Activated CD4-positive, alpha-beta T cell treated with anti-CD3 and anti-CD28 coated beads, Interleukin-2, amount 10 ng/mL, durations not matched to agents 24 days and 14 days (primary cell): ENCODE measurements around the gene GLB1L. TPM values are rescaled to one million over a fixed set of nuclear protein-coding genes. Genes with fewer than 3 reads are reported as not detected.

ENCODE experiments used
- DNase-seq: peaks from one replicate; pipeline ENCODE4 v3.0.0; 2022
- H3K27ac Mint-ChIP-seq: one replicate; pipeline ENCODE4 v1.8.0; 2022; ENCODE audit warnings: mild to moderate bottlenecking, mixed read lengths
- H3K27me3 Mint-ChIP-seq: one replicate; pipeline ENCODE4 v1.8.0; 2022; ENCODE audit warnings: mixed read lengths
- H3K36me3 Mint-ChIP-seq: one replicate; pipeline ENCODE4 v1.8.0; 2022; ENCODE audit warnings: low read depth, mild to moderate bottlenecking, mixed read lengths
- H3K4me1 Mint-ChIP-seq: one replicate; pipeline ENCODE4 v1.8.0; 2021; ENCODE audit warnings: mixed read lengths
- H3K4me3 Mint-ChIP-seq: one replicate; pipeline ENCODE4 v1.8.0; 2022; ENCODE audit warnings: mild to moderate bottlenecking, moderate library complexity, mixed read lengths
- H3K9me3 Mint-ChIP-seq: one replicate; pipeline ENCODE4 v1.8.0; 2021; ENCODE audit warnings: mixed read lengths
- intact Hi-C: fragments of 100-400 bp; cut with micrococcal nuclease; formaldehyde crosslinking; loops from one replicate; pipeline ENCODE4 v1.15.1; 2023
- total RNA-seq: library from RNA; stranded (reverse); gene quantifications from 2 replicates; pipeline ENCODE4 v1.2.3, GENCODE V29; 2022

Gene GLB1L
- total RNA-seq, 1 donor from 2014 or later, result 4.9 TPM

DNA sequence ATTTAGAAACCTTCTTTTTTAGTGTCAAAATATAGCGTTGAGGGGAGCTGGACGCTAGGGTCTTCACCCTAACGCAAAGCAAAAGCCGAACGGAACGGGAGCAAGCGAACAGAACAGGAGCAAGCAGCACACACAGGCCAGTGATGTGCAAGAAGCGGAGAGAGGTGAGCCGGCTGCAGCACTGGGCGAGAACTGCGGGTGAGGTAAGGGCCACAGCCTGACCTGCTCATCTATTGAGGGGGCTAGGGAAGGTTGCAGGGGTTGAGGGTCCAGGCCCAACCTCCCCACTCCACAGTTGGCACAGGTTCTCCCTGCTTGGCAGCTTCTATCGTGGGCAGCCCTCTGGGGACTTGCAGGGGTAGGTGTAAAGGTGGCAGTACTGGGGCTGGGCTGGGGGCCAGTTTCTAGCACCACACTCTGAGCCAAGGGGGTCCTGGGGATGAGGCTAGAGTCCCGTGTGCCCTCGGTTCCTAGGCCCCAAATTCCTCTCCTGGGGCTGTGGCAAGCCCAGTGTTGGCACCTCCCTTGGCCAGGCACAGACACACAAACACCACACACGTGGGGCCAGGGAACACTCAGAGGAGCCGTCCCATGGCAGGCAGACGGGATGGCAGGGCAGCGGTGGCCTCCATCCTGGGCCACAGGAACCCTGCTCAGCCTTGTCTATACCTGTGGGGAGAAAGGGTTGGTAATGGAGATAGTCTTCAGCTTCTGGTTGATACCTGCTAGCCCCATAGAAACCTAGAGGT is 25.3 kb downstream of the GLB1L start:
- H3K27ac Mint-ChIP-seq, result peak overlapping the region; percentile 56
- H3K36me3 Mint-ChIP-seq, result peaks cover 58% of the 10 kb centered on the region
- H3K27me3 Mint-ChIP-seq, result no peaks in the 10 kb centered on the region
- no peak overlapping the region for H3K4me3 Mint-ChIP-seq
- H3K9me3 Mint-ChIP-seq, result no peaks in the 10 kb centered on the region
- peaks cover 19% of the 10 kb centered on the region for H3K4me1 Mint-ChIP-seq
- intact Hi-C loops, result loop anchor here (1.0 to 2.0 kb wide), 5 partner anchors 14 to 75 kb away; partner anchors contain the start of genes DNAJB2, GLB1L, STK16 and ZFAND2B
- DNase-seq, result peak; percentile 57

DNA sequence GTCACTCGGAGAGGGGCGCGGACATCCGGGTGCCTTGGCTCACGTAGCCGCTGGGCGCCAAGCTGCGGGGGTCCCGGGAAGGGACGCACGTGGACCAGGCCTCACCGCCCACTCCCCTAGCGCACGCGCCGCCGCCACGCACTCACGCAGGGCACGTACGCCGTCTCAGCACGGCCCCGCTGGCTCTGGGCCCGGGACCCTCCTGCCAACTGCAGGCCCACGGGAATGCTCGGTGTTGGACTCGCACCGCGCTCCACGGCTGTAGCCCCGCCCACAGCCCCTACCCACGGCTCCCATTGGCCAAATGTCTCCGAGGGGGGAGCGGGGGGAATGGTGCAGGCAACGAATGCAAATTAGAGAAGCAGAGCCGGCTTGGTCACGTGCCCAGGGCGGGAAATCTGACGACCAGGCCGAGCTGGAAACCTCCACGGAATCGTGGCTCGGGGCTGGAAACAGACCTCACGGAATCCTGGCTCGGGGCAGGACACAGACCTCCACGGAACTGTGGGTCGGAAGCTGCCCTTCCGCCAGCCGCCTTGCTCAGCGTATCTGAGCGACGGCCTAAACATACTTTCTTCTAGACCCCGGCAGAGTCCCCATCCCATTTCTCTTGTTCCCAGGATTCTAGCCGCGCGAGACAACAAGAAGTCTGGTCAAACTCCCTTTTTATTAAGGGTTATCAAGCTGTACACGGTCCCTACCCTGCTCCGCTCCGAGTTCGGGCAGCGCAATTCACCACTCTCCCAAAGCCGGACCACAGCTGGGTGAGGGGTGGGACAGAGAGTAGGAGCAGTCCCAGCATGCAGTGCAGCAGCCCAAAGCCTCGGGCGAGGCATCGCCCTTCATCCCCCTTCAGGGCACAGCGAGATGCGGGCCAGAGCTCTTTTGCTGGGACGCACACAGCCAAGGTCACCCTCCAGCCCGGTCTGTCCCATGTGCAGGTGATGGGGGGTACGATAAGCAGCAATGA is 26.2 kb downstream of the GLB1L start, which contains the start of gene ABCB6:
ABCB6 (minus strand) TSS at position 227 of the 970 bp plus-strand sequence. CDS start 285 bp downstream, outside the sequence.
- H3K27ac Mint-ChIP-seq, result peak within 1 kb of the TSS; percentile 81
- peaks cover 24% of the 10 kb centered on the region for H3K4me1 Mint-ChIP-seq
- peaks cover 59% of the 10 kb centered on the region for H3K36me3 Mint-ChIP-seq
- intact Hi-C loops, result loop anchor here (1.0 to 2.0 kb wide), 7 partner anchors 10 to 76 kb away; partner anchors contain the start of genes ANKZF1, ATG9A, DNAJB2 and GLB1L
- H3K4me3 Mint-ChIP-seq, result peak within 1 kb of the TSS; percentile 91
- DNase-seq, result peak; percentile 96
- H3K27me3 Mint-ChIP-seq, result no peaks in the 10 kb centered on the region
- H3K9me3 Mint-ChIP-seq, result no peaks in the 10 kb centered on the region

DNA sequence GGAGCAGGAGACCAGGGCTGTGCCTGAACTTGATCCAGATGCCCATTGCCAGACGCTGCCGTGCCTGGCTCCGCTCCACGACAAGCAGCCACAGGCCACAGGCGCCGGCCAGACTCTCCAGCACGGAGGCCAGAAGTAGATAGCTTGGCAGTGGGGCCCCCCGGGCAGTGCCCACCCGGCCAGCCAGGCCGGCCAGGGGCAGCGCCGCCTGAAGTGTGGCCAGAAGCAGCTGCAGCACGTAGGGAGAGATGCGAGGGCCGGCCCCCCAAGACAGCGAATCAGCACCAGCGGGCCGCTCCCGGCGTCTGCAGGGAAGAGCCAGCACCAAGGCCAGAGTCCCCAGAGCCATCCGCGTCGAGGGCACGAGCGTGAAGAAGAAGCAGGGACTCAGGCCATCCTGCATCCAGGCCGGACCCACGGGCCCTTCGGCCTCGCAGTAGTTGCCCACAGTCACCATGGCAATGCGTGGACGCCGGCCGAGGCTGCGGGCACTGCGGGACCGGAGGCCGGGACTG is 27.0 kb downstream of the GLB1L start:
- H3K9me3 Mint-ChIP-seq, result no peaks in the 10 kb centered on the region
- no peaks in the 10 kb centered on the region for H3K27me3 Mint-ChIP-seq
- H3K4me1 Mint-ChIP-seq, result peaks cover 26% of the 10 kb centered on the region
- DNase-seq, result no peak
- peak overlapping the region; percentile 91 for H3K4me3 Mint-ChIP-seq
- peaks cover 58% of the 10 kb centered on the region for H3K36me3 Mint-ChIP-seq
- H3K27ac Mint-ChIP-seq, result peak overlapping the region; percentile 81
- intact Hi-C loops, result loop anchor here (1.0 to 2.0 kb wide), 4 partner anchors 11 to 77 kb away; partner anchors contain the start of genes ANKZF1, ATG9A, DNAJB2 and NHEJ1

DNA sequence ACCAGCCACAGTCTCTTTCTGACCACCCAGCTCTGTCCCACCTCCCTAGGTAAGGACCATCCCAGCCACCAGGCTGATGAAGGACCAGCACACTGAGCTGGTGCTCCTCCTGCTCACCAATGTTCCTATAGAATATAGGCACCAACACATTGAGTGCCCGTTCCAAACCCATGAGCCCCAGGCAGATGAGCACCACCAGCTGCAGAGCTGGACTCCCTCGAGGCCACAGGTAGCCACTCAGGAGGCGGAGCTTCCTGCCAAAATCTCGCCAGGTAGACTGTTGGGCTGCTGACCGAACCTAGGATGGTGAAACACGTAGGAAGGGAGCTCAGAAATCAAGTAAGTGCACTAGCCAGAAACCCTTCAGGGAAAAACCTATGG is 28.7 kb downstream of the GLB1L start:
- Mint-ChIP-seq H3K9me3 (no peaks in the 10 kb centered on the region), H3K4me3 (peak overlapping the region; percentile 34), H3K27ac (no peak overlapping the region), H3K27me3 (no peaks in the 10 kb centered on the region), H3K36me3 (peaks cover 52% of the 10 kb centered on the region), H3K4me1 (peaks cover 28% of the 10 kb centered on the region)
- intact Hi-C loops, result no loop called here
- DNase-seq, result no peak

DNA sequence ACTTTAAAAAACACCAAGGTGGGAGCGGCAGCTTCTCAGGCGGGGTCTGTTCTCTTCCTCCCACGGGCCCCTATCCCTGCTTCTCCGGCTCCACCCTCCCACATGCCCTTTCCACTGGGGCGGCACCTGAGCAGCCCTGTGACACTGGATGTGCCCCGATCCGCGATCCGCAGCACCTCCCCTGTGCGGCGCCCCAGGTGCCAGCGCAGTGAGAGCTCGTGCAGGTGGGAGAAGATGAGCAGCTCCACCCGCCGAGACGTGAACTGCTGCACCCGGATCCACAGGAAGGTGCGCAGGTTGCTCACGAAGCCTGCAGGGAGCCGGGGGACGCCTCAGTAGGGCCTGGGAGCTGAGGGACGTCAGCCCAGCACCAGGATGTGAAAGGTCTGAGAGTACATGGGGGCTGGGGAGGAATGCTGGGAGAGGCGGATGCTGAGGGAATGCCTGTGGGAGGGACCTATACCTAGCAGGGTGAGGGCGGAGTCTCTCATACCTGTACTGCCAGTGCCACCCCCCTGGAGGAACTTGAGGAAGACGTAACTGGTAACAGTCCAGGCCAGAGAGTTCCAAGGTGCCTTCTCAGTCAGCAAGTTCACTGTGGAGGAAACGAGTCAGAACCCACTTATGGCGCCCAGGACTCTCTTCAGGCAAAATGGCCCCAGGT is 29.2 kb downstream of the GLB1L start:
- intact Hi-C loops, result no loop called here
- peaks cover 32% of the 10 kb centered on the region for H3K4me1 Mint-ChIP-seq
- no peak for DNase-seq
- no peak overlapping the region for H3K4me3 Mint-ChIP-seq
- no peaks in the 10 kb centered on the region for H3K9me3 Mint-ChIP-seq
- H3K36me3 Mint-ChIP-seq, result peaks cover 48% of the 10 kb centered on the region
- no peak overlapping the region for H3K27ac Mint-ChIP-seq
- no peaks in the 10 kb centered on the region for H3K27me3 Mint-ChIP-seq

DNA sequence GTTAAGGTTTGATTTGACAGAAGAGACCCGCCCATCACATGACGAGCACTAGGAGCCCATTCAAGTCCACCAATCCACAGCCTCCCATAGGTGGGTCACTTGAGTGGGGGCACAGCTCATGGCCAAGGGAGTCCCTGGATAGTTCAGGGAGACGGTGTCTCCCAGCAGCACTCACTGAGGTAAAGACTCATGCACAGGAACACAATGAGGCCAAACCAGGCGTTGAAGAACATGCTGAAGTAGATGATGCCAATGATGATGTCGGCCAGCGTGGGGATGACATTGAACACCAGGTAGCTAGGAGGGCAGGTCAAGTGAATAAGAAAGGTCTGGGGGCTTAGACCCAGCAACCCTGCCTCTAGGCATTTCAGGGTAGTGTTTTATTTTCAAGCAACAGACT is 30.5 kb downstream of the GLB1L start:
- Mint-ChIP-seq H3K27ac (no peak overlapping the region), H3K4me3 (no peak overlapping the region), H3K36me3 (peaks cover 42% of the 10 kb centered on the region), H3K4me1 (peaks cover 41% of the 10 kb centered on the region), H3K27me3 (no peaks in the 10 kb centered on the region), H3K9me3 (no peaks in the 10 kb centered on the region)
- DNase-seq, result no peak
- intact Hi-C loops, result no loop called here

DNA sequence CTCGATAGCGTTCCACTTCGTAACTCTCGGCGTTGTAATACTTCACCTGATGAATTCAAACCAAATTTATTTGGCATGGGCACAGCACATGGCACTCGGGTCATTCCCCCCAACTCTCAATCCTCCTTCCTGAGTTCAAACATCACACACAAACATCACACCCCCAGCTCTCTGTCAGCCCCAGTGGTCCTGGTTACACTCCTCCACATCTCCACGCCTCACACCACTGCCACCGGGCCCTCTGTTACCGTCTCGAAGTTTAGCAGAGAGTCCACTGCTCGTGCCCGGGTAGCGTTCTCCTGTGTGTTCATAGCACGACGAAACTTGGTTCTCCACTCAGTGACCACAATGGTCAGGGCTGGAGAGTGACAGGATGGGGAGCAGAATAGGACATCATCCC is 31.1 kb downstream of the GLB1L start:
- Mint-ChIP-seq H3K9me3 (no peaks in the 10 kb centered on the region), H3K27me3 (no peaks in the 10 kb centered on the region), H3K4me3 (no peak overlapping the region), H3K36me3 (peaks cover 43% of the 10 kb centered on the region), H3K27ac (no peak overlapping the region), H3K4me1 (peaks cover 45% of the 10 kb centered on the region)
- peak; percentile 53 for DNase-seq
- intact Hi-C loops, result no loop called here

DNA sequence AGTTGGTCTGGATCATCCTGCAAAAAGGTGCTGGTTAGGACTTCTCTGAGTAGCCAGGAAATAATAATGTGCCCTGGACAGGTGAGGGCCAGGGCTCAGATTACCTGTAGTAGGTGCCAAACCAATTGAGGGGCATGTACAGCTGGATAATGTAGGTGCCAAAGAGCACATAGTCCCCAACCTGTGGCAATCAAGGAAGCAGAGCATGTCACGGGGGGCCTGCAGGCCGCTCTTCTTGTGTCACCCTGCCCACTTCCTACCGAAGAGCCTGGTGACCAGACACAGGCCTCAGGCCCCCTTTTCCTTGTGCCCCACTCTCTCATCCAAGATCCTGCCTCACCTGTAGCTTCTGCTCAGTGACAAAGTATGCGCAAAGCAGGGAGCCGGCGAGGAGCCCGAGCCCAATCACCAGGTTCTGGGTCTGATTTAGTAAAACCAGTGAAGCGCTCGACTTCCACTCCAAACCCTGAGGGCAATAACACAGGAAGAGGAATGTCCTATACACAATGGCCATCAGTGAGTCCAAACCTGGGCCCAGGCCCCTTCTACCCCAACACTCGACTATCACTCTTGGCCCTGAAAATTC is 31.7 kb downstream of the GLB1L start:
- H3K36me3 Mint-ChIP-seq, result peaks cover 45% of the 10 kb centered on the region
- no peak overlapping the region for H3K4me3 Mint-ChIP-seq
- H3K27me3 Mint-ChIP-seq, result no peaks in the 10 kb centered on the region
- H3K9me3 Mint-ChIP-seq, result no peaks in the 10 kb centered on the region
- peak; percentile 52 for DNase-seq
- intact Hi-C loops, result no loop called here
- H3K27ac Mint-ChIP-seq, result no peak overlapping the region
- peaks cover 45% of the 10 kb centered on the region for H3K4me1 Mint-ChIP-seq

DNA sequence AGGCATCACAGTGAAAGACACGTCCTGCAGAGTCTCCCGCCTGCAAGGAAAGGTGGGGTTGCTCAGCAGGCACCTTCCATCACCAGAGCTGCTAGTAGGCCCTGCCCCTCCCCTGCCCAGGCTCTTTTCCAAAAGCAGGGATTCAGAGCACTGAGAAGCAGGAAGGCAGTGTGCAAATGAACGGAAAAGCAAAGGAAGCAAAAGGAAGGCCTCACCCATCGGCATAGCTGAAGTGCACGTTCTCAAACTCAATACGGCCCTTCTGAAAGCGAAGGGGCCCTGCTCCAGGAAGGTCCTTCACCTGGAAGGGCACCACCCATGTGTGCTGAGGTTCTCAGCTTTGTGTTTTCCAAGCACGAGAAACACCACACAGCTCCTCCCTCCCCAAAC is 32.2 kb downstream of the GLB1L start:
- H3K4me3 Mint-ChIP-seq, result no peak overlapping the region
- H3K9me3 Mint-ChIP-seq, result no peaks in the 10 kb centered on the region
- DNase-seq, result peak; percentile 55
- peaks cover 51% of the 10 kb centered on the region for H3K36me3 Mint-ChIP-seq
- no peaks in the 10 kb centered on the region for H3K27me3 Mint-ChIP-seq
- intact Hi-C loops, result no loop called here
- peaks cover 50% of the 10 kb centered on the region for H3K4me1 Mint-ChIP-seq
- H3K27ac Mint-ChIP-seq, result no peak overlapping the region

DNA sequence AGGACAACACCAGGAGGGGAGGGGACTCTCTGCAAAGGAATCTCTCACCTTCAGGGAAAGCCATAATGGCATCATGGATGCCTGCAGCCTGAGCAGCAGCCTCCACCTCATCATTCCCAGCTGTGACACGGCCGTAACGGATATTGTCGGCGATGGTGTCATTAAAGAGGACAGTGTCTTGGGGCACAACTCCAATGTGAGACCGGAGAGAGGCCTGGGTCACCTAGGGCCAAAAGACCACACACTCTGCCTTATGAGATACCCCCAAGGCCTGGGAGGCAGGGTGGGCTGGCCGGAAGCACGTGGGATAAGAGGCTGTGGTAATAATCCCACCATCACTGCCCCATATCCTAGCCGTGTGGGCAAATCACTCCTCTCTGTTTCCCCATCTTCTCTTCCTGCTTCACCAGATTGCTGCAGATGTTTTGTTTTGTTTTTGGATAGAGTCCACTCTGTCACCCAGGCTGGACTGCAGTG is 34.3 kb downstream of the GLB1L start:
- Mint-ChIP-seq H3K4me1 (peaks cover 44% of the 10 kb centered on the region), H3K36me3 (peaks cover 39% of the 10 kb centered on the region), H3K9me3 (no peaks in the 10 kb centered on the region), H3K4me3 (no peak overlapping the region), H3K27me3 (no peaks in the 10 kb centered on the region), H3K27ac (peak overlapping the region; percentile 75)
- DNase-seq, result peak; percentile 51
- intact Hi-C loops, result loop anchor here (1.0 kb wide), 1 partner anchor 51 kb away; the partner anchor contains the start of gene NHEJ1

DNA sequence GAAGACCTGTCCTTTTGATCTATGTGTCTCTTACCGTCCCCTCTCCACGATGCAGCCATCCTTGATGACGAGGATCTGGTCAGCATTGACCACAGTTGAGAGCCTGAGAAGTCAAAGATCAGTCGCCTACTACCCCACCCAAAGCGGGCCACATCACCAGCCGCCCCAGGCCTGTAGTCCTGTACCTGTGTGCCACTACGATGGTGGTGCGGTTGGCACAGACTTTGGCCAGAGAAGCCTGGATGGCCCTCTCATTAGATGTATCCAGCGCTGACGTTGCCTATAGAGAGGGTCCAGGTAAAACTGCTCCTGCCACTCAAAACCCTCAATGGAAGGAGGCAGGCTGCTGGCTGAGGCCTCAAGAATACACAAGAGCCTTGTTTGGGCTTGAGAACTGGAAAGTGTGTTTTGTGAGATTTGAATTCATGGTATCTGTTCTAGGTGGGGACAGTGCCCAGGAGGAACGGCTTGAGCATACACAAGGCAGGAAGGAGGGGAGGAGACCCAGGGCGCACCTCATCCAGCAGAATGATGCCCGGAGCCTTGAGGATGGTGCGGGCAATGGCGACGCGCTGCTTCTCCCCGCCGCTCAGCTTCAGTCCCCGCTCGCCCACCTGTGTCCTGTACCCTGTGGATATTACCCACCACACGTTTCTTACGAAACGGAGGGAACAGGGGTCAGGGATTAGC is 34.9 kb downstream of the GLB1L start:
- intact Hi-C loops, result no loop called here
- Mint-ChIP-seq H3K9me3 (no peaks in the 10 kb centered on the region), H3K27me3 (no peaks in the 10 kb centered on the region), H3K4me3 (no peak overlapping the region), H3K27ac (peak overlapping the region; percentile 81), H3K4me1 (peaks cover 44% of the 10 kb centered on the region), H3K36me3 (peaks cover 39% of the 10 kb centered on the region)
- peak; percentile 59 for DNase-seq
